ENCODE measurements around the gene DLGAP4.

DLGAP4 gene

GRCh38 chr20:36349384-36350170 lies 43.4 kb downstream of the DLGAP4 start:
- Mint-ChIP-seq H3K4me3 (no peak overlapping the region), H3K4me1 (no peaks in the 10 kb centered on the region), H3K9me3 (no peaks in the 10 kb centered on the region), H3K27ac (ENCODE audit: low read depth) (no peak overlapping the region), H3K36me3 (ENCODE audit: insufficient read depth) (no peaks in the 10 kb centered on the region), H3K27me3 (peaks cover 15% of the 10 kb centered on the region)
- ATAC-seq (replicated peaks; ENCODE audit: extremely low read depth, poor library complexity, severe bottlenecking) (no peak), DNase-seq (ENCODE audit: low spot score in 2 of 2) (no peak)

- Mint-ChIP-seq H3K4me1 (no peaks in the 10 kb centered on the region), H3K9me3 (no peaks in the 10 kb centered on the region), H3K27me3 (peaks cover 11% of the 10 kb centered on the region), H3K27ac (ENCODE audit: low read depth) (no peak overlapping the region), H3K4me3 (no peak overlapping the region), H3K36me3 (ENCODE audit: insufficient read depth) (no peaks in the 10 kb centered on the region)
- DNase-seq (ENCODE audit: low spot score in 2 of 2) (no peak), ATAC-seq (replicated peaks; ENCODE audit: extremely low read depth, poor library complexity, severe bottlenecking) (no peak)
These were observed 44.3 kb downstream of the DLGAP4 start for GRCh38 chr20:36350439-36350838.

- H3K4me3 Mint-ChIP-seq = no peak overlapping the region
These were observed 45.8 kb downstream of the DLGAP4 start for GRCh38 chr20:36351937-36352336.

GRCh38 chr20:36352843-36353553 lies 46.9 kb downstream of the DLGAP4 start:
- H3K9me3 Mint-ChIP-seq = no peaks in the 10 kb centered on the region
- H3K27ac Mint-ChIP-seq (ENCODE audit: low read depth) = no peak overlapping the region
- ATAC-seq (replicated peaks; ENCODE audit: extremely low read depth, poor library complexity, severe bottlenecking) = no peak
- no peak for DNase-seq (ENCODE audit: low spot score in 2 of 2)
- no peak overlapping the region for H3K4me3 Mint-ChIP-seq
- H3K4me1 Mint-ChIP-seq = no peaks in the 10 kb centered on the region
- no peaks in the 10 kb centered on the region for H3K36me3 Mint-ChIP-seq (ENCODE audit: insufficient read depth)
- peaks cover 28% of the 10 kb centered on the region for H3K27me3 Mint-ChIP-seq

More at GRCh38 chr20:36351937-36352336, 45.8 kb downstream of the DLGAP4 start:
- Mint-ChIP-seq H3K36me3 (ENCODE audit: insufficient read depth) (no peaks in the 10 kb centered on the region), H3K9me3 (no peaks in the 10 kb centered on the region), H3K27me3 (peaks cover 17% of the 10 kb centered on the region), H3K27ac (ENCODE audit: low read depth) (no peak overlapping the region), H3K4me1 (no peaks in the 10 kb centered on the region)
- no peak for DNase-seq (ENCODE audit: low spot score in 2 of 2)
- no peak for ATAC-seq (replicated peaks; ENCODE audit: extremely low read depth, poor library complexity, severe bottlenecking)

- no peaks in the 10 kb centered on the region for H3K36me3 Mint-ChIP-seq (ENCODE audit: insufficient read depth)
- ATAC-seq (replicated peaks; ENCODE audit: extremely low read depth, poor library complexity, severe bottlenecking) (no peak), DNase-seq (ENCODE audit: low spot score in 2 of 2) (no peak)
- no peaks in the 10 kb centered on the region for H3K4me1 Mint-ChIP-seq
- H3K27me3 Mint-ChIP-seq = peaks cover 33% of the 10 kb centered on the region
- no peak overlapping the region for H3K4me3 Mint-ChIP-seq
- no peaks in the 10 kb centered on the region for H3K9me3 Mint-ChIP-seq
- no peak overlapping the region for H3K27ac Mint-ChIP-seq (ENCODE audit: low read depth)
These were observed 47.6 kb downstream of the DLGAP4 start for GRCh38 chr20:36353740-36354139.

- Mint-ChIP-seq H3K27ac (ENCODE audit: low read depth) (no peak overlapping the region), H3K36me3 (ENCODE audit: insufficient read depth) (no peaks in the 10 kb centered on the region), H3K9me3 (no peaks in the 10 kb centered on the region)
These were observed 49.5 kb downstream of the DLGAP4 start for GRCh38 chr20:36355469-36356171.

GRCh38 chr20:36359668-36360406 lies 53.7 kb downstream of the DLGAP4 start:
- DNase-seq (ENCODE audit: low spot score in 2 of 2) (no peak), ATAC-seq (replicated peaks; ENCODE audit: extremely low read depth, poor library complexity, severe bottlenecking) (no peak)
- Mint-ChIP-seq H3K4me3 (no peak overlapping the region), H3K36me3 (ENCODE audit: insufficient read depth) (no peaks in the 10 kb centered on the region), H3K27me3 (peaks cover 53% of the 10 kb centered on the region), H3K27ac (ENCODE audit: low read depth) (no peak overlapping the region), H3K4me1 (no peaks in the 10 kb centered on the region), H3K9me3 (no peaks in the 10 kb centered on the region)

More at GRCh38 chr20:36355469-36356171, 49.5 kb downstream of the DLGAP4 start:
- no peak overlapping the region for H3K4me3 Mint-ChIP-seq
- H3K4me1 Mint-ChIP-seq = no peaks in the 10 kb centered on the region
- DNase-seq (ENCODE audit: low spot score in 2 of 2) (no peak), ATAC-seq (replicated peaks; ENCODE audit: extremely low read depth, poor library complexity, severe bottlenecking) (no peak)
- H3K27me3 Mint-ChIP-seq = peaks cover 45% of the 10 kb centered on the region

- peaks cover 53% of the 10 kb centered on the region for H3K27me3 Mint-ChIP-seq
- no peak for ATAC-seq (replicated peaks; ENCODE audit: extremely low read depth, poor library complexity, severe bottlenecking)
- no peaks in the 10 kb centered on the region for H3K4me1 Mint-ChIP-seq
- no peaks in the 10 kb centered on the region for H3K36me3 Mint-ChIP-seq (ENCODE audit: insufficient read depth)
- H3K4me3 Mint-ChIP-seq = no peak overlapping the region
- no peak overlapping the region for H3K27ac Mint-ChIP-seq (ENCODE audit: low read depth)
- H3K9me3 Mint-ChIP-seq = no peaks in the 10 kb centered on the region
- DNase-seq (ENCODE audit: low spot score in 2 of 2) = no peak
These were observed 54.3 kb downstream of the DLGAP4 start for GRCh38 chr20:36360429-36360828.

GRCh38 chr20:36361406-36361805 lies 55.3 kb downstream of the DLGAP4 start:
- Mint-ChIP-seq H3K4me3 (no peak overlapping the region), H3K4me1 (no peaks in the 10 kb centered on the region), H3K36me3 (ENCODE audit: insufficient read depth) (no peaks in the 10 kb centered on the region), H3K27ac (ENCODE audit: low read depth) (no peak overlapping the region), H3K9me3 (no peaks in the 10 kb centered on the region), H3K27me3 (peaks cover 52% of the 10 kb centered on the region)
- ATAC-seq (replicated peaks; ENCODE audit: extremely low read depth, poor library complexity, severe bottlenecking) = no peak
- DNase-seq (ENCODE audit: low spot score in 2 of 2) = no peak

- H3K4me1 Mint-ChIP-seq = no peaks in the 10 kb centered on the region
These were observed 56.1 kb downstream of the DLGAP4 start for GRCh38 chr20:36362261-36362660.

GRCh38 chr20:36362978-36363713 lies 57.0 kb downstream of the DLGAP4 start:
- Mint-ChIP-seq H3K36me3 (ENCODE audit: insufficient read depth) (no peaks in the 10 kb centered on the region), H3K27ac (ENCODE audit: low read depth) (no peak overlapping the region), H3K27me3 (peaks cover 47% of the 10 kb centered on the region), H3K4me3 (no peak overlapping the region), H3K9me3 (no peaks in the 10 kb centered on the region), H3K4me1 (no peaks in the 10 kb centered on the region)
- DNase-seq (ENCODE audit: low spot score in 2 of 2) (no peak), ATAC-seq (replicated peaks; ENCODE audit: extremely low read depth, poor library complexity, severe bottlenecking) (no peak)

More at GRCh38 chr20:36362261-36362660, 56.1 kb downstream of the DLGAP4 start:
- H3K27me3 Mint-ChIP-seq = peaks cover 47% of the 10 kb centered on the region
- H3K4me3 Mint-ChIP-seq = no peak overlapping the region
- ATAC-seq (replicated peaks; ENCODE audit: extremely low read depth, poor library complexity, severe bottlenecking) (no peak), DNase-seq (ENCODE audit: low spot score in 2 of 2) (no peak)
- no peaks in the 10 kb centered on the region for H3K9me3 Mint-ChIP-seq
- no peak overlapping the region for H3K27ac Mint-ChIP-seq (ENCODE audit: low read depth)
- H3K36me3 Mint-ChIP-seq (ENCODE audit: insufficient read depth) = no peaks in the 10 kb centered on the region

- Mint-ChIP-seq H3K27me3 (peaks cover 43% of the 10 kb centered on the region), H3K36me3 (ENCODE audit: insufficient read depth) (no peaks in the 10 kb centered on the region), H3K9me3 (no peaks in the 10 kb centered on the region), H3K27ac (ENCODE audit: low read depth) (no peak overlapping the region), H3K4me1 (no peaks in the 10 kb centered on the region), H3K4me3 (no peak overlapping the region)
- DNase-seq (ENCODE audit: low spot score in 2 of 2) (no peak), ATAC-seq (replicated peaks; ENCODE audit: extremely low read depth, poor library complexity, severe bottlenecking) (no peak)
These were observed 58.4 kb downstream of the DLGAP4 start for GRCh38 chr20:36364506-36364905.
